Fibroblast of pulmonary artery (primary cell): ENCODE data around the gene PMEL.

Experiments
- DNase-seq: peaks from one replicate; pipeline ENCODE4 v3.0.0-alpha.2; 2010; ENCODE audit warnings: low read depth
- H3K4me3 ChIP-seq: replicated peaks from 2 replicates; pipeline ENCODE4 v1.5.1; 2011; ENCODE audit warnings: low read depth, mild to moderate bottlenecking, control low read depth, low read length, moderate library complexity
- CTCF ChIP-seq: IDR thresholded peaks from 2 replicates; pipeline ENCODE4 v1.5.1; 2011; ENCODE audit warnings: mild to moderate bottlenecking, control low read depth, low read length, inconsistent platforms; ENCODE audit errors: missing control alignments

The PMEL gene

GRCh38 chr12:55940065-55940732, 25.6 kb downstream of the PMEL start:
- no peak overlapping the region for H3K4me3 ChIP-seq

GRCh38 chr12:55938826-55939501, 26.9 kb downstream of the PMEL start:
- no peak overlapping the region for H3K4me3 ChIP-seq
- TF ChIP-seq CTCF = no peak
- no peak for DNase-seq

More at GRCh38 chr12:55940065-55940732, 25.6 kb downstream of the PMEL start:
- DNase-seq = peak; percentile 90
- peak; percentile 96 for TF ChIP-seq CTCF

- no peak for TF ChIP-seq CTCF
- no peak overlapping the region for H3K4me3 ChIP-seq
- no peak for DNase-seq
Measured at GRCh38 chr12:55937981-55938380, 27.9 kb downstream of the PMEL start.

GRCh38 chr12:55935738-55936151, 30.1 kb downstream of the PMEL start:
- peak overlapping the region; percentile 24 for H3K4me3 ChIP-seq
- TF ChIP-seq CTCF = no peak
- DNase-seq = no peak

DNA sequence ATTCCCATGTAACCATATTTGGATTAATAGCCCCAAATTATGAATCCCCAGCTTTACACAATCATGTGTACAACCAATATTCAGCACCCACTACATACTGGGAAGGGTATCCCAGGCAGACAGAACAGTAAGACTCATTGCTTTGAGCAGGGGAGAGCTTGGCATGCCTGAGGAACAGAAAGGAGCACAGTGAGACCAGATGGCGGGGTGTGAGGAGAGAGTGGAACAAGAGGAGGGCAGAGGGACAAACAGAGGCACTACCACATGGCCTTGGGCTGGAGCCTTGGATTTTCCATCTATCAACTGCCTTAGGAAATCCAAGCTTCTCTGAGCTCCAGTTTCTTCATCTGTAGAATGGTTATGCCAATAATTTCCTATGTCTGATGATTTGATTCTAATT, 31.1 kb downstream of the PMEL start:
- no peak for TF ChIP-seq CTCF
- H3K4me3 ChIP-seq = no peak overlapping the region

DNA sequence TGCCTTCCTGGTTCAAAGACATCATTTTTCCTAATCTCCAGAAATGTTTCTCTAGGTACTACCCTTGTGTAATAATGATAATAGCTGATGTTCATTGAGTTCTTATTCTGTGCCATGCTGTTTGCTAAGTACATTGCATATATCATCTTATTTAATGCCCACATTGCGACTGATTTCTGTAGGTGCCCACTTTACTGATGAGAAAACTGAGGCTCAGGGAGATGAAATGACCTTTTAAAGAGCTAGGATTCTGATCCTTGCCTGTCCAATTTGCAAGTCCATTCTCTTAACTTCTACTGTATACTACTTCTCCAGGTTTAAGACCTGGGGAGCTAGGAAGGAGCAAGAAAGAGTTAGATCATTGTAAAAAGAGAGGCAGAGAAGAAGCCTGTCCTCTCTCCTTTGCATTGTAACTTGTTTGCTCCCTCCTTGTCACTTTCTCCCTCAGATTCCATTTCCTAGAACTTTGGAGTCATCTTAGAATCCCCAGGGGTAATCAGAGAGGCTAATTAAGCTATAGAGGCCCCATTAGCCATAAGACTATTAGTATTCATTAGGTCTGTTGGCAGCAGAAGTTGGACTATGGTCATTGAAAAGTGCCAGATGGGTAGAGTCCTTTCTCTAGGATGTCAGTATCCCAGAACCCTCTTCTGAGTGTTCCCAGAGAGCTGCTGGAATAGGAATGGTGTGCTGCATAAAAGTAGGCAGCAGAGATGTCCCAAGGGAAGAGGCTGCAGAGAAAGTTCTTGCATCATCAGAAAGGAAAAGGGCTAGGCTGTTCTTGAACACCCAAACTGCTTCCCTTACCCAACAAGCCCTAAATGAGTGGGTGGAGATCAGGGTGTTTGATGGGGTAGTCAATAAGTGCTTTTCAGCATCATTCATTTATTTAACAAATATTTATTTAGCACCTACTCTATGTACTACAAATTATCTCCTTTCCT, 31.8 kb downstream of the PMEL start:
- H3K4me3 ChIP-seq = no peak overlapping the region
- TF ChIP-seq CTCF = no peak
- DNase-seq = peak; percentile 59

More for the DNA sequence above, 31.1 kb downstream of the PMEL start:
- DNase-seq = no peak
